NCI-H1436 treated with DMSO at 0.1 percent for 48 hours (cell line): ENCODE measurements around the gene RFNG.

Source experiments
- DNase-seq: peaks from one replicate; lab custom pipeline; 2025; lab: John Stamatoyannopoulos, UW

RFNG gene

DNA sequence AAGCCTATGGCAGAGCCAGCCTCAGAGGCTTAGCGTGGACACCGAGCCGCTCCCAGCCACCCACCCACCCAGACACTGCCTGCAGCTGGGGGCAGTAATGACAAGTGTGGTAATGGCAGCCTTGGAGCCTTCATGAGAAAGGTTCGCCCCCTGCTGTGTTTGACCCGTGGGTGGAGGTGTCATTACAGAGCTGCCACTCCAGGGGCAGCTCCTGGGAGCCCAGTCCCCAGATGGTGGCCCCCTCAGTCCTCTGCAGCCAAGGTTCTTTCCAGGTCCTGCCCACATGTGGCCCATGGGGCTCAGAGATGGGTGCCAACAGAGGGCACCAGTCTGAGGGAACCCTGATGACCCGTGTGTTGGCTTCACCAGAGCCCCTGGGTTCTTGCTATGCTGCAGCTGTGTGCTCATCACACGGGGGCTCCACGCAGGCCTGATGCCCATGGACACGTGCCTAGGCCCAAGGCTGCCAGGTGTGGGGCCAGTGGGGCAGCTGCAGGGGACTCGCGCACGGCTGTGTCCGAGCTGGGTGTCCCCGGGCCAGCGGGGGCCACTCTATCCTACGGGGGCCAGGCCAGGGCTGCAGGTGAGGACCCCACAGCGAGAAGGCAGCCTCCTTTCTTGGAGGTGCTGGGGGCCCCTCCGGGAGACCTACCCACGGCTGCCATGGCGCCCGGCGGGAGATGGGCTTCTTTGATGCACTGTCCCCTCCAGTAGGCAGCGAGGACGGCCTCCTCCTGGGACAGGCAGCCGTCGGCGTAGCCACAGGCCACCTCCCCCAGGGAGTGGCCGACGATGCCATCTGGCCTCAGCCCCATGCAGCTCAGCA, 38.3 kb upstream of the RFNG start:
- no peak for DNase-seq

- no peak for DNase-seq
Observed at GRCh38 chr17:82088838-82089722, 37.5 kb upstream of the RFNG start.

GRCh38 chr17:82087961-82088837, 36.6 kb upstream of the RFNG start:
- DNase-seq, result no peak

DNA sequence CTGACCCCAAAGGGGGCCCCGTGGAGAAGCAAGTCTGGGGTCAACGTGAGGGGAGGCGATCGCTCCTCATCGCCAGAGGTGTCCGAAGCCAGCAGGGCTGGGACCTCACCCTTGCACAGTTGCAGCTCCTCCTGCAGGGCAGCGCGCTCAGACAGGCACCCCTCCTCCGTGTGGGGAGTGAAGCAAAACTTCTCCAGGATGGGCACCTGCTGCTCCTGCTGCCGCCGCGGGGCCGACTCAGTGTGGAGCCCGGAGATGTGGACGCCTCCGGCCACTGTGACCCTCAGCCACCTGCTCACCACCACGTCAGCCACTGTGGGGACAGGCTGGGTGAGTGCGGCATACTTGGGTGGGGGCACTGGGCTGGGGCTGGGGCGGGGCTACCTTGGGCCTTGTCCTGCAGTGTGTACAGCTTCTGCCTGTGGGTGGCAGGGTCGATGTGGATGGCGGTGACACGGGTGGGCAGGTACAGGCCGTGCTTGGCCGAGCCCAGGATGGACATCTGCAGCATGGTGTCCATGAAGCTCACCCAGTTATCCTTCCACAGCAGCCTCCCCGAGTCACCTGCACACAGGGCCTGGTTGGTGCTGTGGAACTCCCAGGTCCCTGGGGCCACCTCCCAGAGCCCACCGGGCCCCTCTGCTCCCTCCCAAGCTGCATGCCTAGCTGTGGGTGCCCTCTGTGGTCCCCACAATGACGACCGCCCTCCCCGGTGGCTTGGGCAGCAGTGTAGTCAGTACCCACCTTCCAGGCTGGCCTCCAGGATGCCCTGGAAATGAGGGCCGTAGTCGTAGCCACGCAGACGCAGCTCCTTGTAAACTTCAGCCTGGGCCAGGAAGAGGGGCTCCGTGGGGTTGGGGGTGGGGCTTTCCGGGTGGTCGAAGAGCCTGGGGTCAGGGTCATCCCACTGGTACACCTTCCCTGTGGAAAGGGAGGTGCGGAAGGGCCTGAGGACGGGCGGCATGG, 35.6 kb upstream of the RFNG start:
- no peak for DNase-seq

DNA sequence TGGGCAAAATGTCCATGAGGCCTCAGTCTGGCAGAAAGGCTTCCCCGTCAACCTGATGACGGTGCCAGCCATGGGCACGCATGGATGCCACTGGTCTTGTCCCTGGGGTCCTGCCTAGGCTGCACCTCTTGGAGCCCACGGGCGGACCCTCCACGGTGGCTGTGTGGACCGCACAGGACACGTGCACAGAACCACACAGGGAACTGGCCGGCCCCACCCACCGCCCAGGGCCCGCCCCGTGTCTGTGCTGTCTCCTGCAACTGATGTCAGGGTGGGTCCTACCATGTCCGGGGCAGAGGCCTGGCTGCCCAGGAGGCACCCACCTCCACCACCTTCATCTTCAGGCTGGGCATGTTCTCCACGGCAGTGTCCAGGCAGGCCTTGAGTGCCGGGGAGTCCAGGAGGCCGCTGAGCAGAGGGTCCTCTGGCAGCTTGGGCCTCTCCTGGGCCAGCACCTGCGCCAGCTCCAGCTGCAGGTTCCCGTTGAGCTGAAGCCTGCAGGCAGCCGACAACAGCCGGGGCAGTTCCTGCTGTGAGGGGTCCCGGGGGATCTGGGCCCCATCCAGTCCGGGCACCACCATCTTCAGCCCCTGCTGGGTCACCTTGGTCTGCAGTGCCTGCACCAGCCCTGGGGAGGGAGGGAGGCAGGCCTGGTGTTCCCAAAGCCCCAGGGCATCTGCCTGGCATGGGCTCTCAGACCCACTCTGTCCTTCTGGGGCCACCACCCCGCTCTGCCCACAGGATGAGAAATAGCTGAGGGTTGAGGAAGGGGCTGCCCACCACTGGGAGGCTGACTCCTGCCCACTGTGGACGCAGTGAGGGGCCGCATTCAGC, 34.5 kb upstream of the RFNG start:
- no peak for DNase-seq

- DNase-seq, result no peak
Observed at GRCh38 chr17:82085031-82085861, 33.6 kb upstream of the RFNG start.

DNA sequence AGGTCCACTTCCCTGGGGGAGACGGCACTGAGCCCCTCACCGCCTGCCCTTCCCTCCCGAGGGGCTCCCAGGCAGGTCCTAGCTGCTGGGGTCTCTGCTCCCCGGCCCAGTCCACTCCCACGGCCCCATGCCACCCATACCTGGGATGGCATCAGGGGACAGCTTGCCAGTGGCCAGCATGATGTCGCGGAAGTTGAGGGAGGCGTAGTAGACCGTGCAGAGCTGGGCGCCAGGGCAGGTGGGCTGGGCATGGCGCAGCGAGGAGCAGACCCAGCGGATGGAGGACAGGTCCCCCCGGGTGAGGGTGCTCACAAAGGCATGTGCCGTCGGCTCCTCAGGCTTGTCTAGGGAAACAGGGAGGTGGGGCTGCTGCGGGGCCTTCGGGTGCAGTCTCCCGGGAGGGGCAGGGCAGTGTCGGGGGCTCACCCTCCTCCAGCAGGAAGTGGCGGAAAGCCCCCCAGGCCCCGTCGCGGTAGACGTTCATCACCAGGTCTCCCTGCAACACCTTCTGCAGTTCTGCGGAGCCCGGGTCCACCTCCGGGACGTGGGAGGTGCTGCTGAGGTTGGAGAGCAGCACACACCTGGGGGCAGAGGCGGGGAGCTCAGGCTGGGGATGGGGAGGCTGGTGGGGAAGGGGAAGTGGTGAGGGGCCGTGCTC, 32.9 kb upstream of the RFNG start:
- DNase-seq, result no peak

DNA sequence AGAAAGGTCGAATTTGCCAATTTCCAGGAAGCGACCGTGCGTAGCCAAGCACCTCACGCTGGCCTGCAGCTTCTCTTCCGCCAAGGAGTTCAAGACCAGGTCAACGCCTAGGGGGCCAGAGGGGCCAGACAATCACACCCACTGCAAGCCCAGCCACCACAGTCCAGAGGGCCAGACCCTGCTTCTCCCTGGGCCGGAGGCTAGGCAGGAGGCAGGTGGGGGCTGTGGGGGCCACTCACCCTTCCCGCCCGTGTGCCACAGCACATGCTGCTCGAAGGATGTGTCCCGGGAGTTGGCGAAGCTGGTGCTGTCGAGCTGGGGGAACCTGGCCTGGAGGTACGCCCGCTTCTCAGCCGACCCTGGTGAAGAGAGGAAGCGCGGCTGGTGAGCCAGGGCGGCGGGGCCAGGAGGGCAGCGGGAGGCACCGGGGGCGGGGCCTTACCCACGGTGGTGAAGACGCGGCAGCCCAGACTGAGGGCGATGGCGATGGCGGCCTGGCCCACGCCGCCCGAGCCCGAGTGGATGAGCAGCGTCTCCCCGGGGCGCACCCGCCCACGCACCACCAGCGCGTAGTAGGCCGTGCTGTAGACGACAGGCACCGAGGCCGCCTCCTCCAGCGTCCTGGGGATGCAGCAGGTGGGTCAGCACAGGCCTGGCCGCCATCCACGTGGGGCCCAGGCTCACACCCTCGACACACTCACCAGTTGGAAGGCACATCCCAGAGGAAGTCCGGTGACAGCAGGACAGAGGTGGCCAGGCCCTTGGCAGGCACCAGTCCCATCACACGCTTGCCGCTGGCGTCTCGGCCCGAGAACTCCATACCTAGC, 32.1 kb upstream of the RFNG start:
- no peak for DNase-seq

GRCh38 chr17:82083009-82083408, 31.4 kb upstream of the RFNG start:
- no peak for DNase-seq

DNA sequence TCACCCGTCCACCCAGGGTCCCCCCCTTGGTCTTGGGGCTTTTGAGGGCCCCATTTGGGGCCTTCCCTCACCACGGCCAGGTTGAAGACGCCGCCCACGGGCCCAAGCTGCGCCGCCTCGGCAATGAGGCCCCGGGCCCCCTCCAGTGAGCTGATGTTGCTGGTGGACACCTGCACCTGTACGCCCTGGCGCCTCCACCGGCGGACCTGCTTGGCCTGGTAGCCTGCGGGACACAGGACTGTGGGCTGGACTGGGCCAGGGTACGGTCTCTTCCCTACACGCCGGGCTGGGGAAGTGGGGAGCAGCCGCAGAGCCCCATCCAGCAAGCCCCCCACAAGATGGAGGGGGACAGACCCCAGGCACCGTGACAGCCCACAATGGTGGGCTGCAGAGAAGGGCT, 30.8 kb upstream of the RFNG start:
- no peak for DNase-seq

GRCh38 chr17:82081966-82082365, 30.4 kb upstream of the RFNG start:
- no peak for DNase-seq

GRCh38 chr17:82081546-82081945, 29.9 kb upstream of the RFNG start:
- no peak for DNase-seq

DNA sequence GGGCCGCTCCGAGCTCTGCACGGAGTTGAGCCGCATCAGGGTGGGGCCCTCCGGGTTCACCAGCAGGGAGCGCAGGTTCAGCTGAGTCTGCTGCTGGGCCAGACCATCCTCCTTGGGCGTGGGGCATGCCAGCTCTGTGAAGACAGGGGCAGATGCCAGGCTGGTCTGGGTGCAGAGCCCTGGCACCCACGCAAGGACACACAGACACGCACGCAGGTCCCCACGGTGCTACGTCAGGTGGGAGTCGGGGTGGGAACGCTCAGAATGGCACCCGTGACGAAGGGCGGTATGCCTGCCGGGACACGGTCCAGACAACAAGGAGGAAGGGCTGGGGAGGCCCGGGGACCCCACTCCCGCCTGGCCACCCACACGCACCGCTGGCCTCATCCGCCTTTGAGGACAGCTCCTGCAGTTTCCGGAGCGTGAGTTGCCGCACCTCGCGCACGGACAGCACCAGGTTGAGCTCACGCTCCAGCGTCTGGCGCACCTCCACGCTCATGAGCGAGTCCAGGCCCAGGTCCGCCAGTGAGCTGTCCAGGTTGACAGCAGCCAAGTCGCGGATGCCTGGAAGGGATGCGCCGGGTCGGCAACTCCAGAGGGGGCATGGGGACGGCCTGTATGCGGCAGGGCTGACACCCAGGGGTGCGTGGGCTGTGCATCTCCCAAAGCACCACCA, 29.3 kb upstream of the RFNG start:
- DNase-seq, result no peak

DNA sequence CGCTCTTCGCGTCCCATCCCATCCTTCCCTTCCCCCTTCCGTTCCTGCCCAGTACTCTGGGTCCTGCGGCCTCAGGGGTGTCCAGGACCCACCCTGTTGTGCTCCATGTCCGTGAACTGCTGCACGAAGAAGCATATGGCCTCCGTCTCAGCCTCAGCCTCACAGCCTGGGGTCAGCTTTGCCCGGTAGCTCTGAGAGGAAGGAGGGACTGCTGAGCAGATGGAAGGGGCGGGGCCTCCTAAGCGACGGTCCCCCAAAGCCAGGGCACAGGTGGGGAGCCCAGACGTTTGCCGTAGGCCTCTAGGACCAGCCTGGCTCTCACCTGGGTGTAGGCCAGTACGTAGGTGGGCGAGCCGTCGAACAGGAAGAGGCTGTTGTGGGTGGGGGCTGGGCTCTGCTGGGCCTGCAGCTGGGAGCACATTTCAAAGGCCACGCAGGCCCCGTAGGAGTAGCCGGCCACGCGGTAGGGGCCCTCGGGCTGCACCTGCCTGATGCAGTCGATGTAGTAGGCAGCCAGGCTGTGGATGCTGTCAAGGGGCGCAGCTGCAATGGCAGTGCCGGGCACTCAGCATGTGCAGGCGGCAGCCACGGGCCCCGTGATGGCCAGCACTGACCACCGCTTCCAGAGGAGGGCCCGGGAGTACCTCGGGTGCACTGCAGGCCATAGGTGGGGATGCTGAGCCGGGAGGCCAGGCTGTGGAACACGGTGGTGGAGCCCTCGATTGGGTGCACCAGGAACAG, 28.6 kb upstream of the RFNG start:
- no peak for DNase-seq

- DNase-seq, result no peak
Observed at GRCh38 chr17:82079001-82079677, 27.5 kb upstream of the RFNG start.

GRCh38 chr17:82078433-82078832, 26.8 kb upstream of the RFNG start:
- DNase-seq, result no peak
